ENCODE data around the gene SYT3.
"Not testable (repeated sequence)": the region's sequence is repeated elsewhere in the genome, so short reads cannot be mapped to it uniquely, and the experiment has no call there.

The SYT3 gene

DNA sequence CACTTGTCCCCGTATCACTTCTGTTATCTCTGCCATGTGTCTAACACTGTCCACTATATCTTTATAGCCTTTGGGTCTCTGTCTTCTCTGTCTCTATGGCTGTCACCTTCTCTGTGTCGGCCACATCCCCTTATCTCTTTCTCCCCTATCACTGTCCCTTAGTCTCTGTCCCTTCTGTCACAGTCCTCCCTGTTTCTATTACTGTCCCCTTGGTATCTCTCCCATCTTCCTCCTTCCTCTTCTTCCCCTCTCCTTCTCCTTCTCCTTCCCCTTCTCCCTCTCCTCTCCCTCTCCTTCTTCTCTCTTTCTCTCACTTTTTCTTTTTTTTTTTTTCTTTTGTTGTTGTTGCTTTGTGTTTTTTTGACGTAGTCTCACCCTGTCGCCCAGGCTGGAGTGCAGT, 36.7 kb downstream of the SYT3 start:
- no peak for DNase-seq (ENCODE audit: low read depth in 2 of 2)

DNA sequence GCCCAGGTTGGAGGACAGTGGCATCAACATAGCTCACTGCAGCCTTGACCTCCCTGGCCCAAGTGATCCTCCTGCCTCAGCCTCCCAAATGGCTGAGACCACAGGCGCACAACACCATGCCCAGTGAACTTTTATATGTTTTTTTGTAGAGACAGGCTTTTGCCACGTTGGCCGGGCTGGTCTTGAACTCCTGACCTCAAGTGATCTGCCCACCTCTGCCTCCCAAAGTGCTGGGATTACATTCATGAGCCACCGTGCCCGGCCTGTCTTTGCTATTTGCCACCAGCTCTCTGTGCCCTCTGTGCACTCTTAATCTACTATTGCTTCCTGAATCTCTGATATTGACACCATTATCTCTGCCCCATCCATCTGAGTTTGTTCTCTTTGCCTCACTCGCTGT, 37.2 kb downstream of the SYT3 start:
- DNase-seq (ENCODE audit: low read depth in 2 of 2), result no peak

DNA sequence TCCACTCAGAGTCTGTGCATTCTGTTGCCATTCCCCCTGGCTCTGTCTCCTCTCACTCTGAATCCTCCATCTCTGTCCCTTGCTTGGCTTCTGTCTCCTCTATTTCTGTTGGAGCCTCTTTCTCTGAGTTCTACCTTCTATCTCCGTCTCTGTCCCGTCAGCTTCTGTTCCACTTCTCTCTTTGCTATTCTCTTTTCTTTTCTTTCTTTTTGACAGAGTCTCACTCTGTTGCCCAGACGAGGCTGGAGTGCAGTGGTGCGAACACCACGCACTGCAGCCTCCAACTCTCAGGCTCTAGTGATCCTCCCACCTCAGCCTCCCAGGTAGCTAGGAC, 37.6 kb downstream of the SYT3 start:
- DNase-seq (ENCODE audit: low read depth in 2 of 2), result no peak

DNA sequence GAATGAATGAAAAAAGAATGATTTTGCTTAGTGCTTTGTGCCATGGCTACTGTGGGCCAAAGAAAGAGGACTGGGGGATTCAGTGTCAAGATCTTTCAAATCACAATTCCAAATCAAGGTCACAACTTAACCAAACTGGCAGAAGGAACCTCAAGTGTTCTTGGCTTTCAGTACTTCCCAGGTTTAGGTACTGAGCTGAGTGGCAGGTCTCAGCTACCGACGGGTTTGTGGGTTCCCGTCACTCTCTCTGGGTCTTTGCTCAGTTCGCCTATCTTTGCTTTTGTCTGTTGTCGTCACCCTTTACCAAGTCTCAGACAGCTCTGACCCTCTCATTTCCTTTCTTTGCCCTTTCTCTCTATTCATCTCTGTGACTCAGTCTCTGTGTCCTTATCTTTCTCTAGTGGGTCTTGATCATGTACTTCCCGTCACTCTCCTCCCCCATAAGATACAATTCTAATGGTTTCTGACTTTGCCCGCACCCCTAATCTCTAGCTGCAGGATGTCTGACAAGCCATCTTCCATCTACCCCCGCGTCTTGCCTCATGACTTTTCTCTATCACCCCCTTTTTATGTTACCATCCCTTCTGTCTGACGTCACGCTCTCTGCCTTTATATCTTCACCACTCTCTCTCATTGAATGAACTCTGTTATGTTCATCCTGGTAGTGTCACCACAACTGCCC, 38.1 kb downstream of the SYT3 start:
- DNase-seq (ENCODE audit: low read depth in 2 of 2), result no peak

DNA sequence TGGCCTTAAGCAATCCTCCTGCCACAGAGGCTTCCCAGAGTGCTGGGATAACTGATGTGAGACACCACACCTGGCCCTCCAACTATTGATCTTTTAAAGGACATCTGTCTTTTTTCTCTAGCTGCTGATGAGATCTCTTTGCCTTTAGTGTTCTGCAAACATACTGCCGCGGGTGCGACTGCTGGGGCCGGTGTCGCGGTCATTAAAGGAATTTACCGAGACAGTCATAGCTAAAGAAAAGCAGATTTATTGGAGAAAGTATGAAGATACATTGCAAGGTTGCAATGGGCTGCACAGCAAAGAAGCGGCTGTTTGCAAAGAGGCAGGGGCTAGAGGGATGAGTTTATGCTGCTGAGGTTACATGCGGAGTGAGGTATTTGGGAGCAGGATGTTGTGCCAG, 40.3 kb downstream of the SYT3 start:
- DNase-seq (ENCODE audit: low read depth in 2 of 2), result no peak

DNA sequence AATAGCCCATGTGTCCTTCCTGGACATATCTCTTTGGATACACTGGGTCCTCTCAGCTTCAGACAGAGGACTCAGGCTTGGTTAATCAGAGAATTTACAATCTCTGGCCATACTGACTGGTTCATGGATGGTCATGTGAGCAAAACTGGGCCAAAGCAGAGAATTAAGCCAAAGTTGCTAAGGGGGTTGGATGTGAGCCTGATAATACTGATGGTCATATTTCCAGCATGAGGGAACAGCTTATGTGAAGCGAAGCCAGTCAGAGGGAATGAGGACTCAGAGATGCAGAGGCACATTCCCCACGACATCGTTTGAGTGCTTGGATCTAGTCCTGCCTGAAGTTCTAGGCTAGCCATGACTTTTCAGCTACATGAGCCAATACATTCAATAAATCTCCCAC, 49.5 kb downstream of the SYT3 start:
- DNase-seq (ENCODE audit: low read depth in 2 of 2), result no peak

DNA sequence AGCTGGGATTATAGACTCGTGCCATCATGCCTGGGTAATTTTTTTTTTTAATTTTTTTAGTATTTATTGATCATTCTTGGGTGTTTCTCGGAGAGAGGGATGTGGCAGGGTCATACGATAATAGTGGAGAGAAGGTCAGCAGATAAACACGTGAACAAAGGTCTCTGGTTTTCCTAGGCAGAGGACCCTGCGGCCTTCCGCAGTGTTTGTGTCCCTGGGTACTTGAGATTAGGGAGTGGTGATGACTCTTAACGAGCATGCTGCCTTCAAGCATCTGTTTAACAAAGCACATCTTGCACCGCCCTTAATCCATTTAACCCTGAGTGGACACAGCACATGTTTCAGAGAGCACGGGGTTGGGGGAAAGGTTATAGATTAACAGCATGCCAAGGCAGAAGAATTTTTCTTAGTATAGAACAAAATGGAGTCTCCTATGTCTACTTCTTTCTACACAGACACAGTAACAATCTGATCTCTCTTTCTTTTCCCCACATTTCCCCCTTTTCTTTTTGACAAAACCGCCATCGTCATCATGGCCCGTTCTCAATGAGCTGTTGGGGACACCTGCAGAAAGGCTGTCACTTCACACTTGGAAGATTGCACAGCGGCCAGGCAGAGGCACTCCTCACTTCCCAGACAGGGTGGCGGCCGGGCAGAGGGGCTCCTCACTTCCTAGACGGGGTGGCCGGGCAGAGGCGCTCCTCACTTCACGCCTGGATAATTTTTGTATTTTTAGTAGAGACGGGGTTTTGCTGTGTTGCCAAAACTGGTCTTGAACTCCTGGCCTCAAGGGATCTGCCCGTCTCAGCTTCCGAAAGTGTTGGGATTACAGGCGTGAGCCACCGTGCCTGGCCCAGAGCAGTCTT, 57.7 kb downstream of the SYT3 start:
- not testable (repeated sequence) for DNase-seq (ENCODE audit: low read depth in 2 of 2)

DNA sequence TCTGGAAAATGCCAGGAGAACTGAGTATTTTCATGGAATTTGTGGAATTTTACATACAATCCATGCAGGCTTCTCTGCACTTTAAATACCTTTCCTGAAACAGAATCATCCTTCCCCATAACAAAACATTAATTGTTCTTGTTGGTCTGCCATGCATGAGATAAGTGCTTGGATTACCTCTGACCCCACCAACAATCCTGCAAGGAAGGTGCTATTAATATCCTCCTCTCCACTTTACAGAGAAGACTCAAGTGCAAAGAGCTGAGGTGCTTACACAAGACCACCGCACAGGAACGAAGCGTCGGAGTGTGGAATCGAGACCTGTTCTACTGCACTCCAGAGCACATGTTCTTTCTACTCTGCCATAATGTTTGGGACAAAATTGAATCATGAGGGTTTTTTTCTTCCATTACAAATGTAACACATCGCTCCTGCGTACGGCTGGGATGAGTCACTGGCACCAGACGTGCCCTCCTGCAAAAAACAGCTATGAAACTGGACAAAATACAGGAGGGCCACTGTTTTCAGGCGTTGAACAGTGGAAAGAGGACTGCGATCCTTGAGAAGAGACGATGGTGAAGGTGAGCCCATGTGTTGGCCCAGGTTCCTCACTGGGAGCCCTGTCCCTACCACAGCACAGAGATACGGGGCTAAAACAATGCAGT, 58.6 kb downstream of the SYT3 start:
- DNase-seq (ENCODE audit: low read depth in 2 of 2), result no peak

DNA sequence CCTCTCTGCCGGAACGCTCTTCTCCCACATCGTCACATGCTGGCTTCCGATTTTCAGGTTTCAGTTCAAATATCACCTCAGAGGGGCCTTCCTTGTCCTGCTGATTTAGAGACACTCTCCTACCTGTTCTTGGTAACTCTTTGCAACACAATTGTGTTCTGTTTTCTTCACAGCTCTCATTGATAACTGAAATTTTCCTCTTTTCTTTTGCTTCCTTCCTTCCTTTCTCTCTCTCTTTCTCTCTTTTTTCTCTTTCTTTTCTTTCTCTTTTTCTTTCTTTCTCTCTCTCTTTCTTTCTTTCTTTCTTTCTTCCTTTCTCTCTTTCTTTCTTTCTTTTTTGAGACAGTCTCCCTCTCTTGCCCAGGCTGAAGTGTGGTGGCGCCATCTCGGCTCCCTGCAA, 59.4 kb downstream of the SYT3 start:
- no peak for DNase-seq (ENCODE audit: low read depth in 2 of 2)

DNA sequence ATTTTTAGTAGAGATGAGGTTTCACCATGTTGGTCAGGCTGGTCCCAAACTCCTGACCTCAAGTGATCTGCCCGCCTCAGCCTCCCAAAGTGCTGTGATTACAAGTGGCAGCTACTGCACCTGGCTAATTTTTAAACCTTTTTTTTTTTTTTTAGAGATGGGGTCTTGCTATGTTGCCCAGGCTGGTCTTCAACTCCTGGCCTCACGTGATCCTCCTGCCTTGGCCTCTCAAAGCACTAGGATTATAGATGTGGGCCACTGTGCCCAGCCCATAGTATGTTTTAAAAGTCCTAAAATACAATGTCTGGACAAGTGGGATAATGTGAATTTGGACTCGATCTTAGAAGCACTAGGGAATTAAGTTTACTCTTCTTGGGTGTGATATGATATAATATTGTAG, 62.9 kb downstream of the SYT3 start:
- not testable (repeated sequence) for DNase-seq (ENCODE audit: low read depth in 2 of 2)

DNA sequence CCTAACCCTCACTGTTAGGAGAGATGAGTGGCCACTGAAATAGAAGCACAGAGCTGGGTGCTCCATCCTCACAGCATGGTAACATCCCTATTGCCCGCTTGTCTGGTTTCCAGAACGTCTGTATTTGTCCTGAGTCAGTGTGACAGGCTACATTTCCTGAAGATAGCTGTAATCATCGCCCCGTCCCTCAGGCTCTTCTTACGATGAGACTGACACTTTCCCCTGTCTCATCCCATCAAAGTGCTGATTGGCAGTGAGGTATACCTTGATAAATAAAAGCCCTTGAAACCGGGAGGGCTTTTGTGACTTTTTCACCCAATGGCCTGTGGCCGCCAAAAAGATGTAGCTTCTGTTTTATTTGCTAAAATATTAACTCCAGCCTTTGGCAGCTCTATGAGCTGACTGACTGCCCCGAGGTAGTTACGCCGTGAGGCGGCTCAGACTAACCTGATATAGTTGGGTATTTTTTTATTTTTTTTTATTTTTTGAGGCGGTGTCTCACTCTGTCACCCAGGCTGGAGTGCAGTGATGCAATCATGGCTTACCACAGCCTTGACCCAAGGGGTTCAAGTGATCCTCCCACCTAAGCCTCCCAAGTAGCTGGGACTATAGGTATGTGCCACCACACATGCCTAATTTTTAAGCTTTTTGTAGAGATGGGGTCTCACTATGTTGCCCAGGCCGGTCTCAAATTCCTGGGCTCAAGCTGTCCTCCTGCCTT, 65.8 kb downstream of the SYT3 start:
- no peak for DNase-seq (ENCODE audit: low read depth in 2 of 2)
